ENCODE data around the gene TMED3. TPM values are rescaled to one million over a fixed set of nuclear protein-coding genes. Genes with fewer than 3 reads are reported as not detected.

Gene TMED3
- total RNA-seq, 1 experiment from 2014 or later = 58.6 TPM

DNA sequence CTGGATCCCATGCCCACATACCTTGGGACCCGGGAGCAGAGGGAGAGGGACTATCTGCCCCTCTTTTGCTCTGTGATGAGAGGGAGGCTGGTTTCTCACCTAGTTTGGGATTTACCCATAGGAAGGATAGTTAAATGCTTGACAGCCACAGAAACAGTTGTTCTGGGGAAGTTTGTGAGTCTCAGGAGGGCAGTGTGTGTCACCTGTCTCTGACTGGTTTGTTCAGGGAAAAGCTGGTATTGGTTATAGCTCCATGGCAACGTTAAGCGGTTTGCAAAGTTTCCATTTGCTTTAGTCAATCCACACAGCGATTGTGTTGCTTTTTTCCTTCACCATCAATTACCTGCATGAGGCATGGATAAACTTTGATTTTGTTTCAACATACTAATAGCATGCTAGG lies 3.7 kb upstream of the TMED3 start:
- BruUV-seq (replicated peaks) = no TSS peak
- Histone ChIP-seq H3K9me3 (ENCODE audit: insufficient read depth, low read depth) (no peaks in the 10 kb centered on the region), H3K79me2 (ENCODE audit: low read depth) (peaks cover 12% of the 10 kb centered on the region), H3K4me2 (no peak overlapping the region), H3F3A (ENCODE audit: insufficient read depth, low read depth) (0 out of 2 replicates have a peak, but pooled peaks cover 8% of the 10 kb centered on the region), H2AFZ (no peak overlapping the region), H3K36me3 (ENCODE audit: low read depth) (no peaks in the 10 kb centered on the region), H3K9me2 (ENCODE audit: insufficient read depth) (no peaks in the 10 kb centered on the region), H3K4me3 (no peak overlapping the region), H3K27me3 (ENCODE audit: insufficient read depth, low read depth) (peaks cover 35% of the 10 kb centered on the region), H3K4me1 (replicated peaks; ENCODE audit: insufficient read depth) (no peaks in the 10 kb centered on the region), H3K27ac (no peak overlapping the region), H4K20me1 (ENCODE audit: insufficient read depth) (no peaks in the 10 kb centered on the region)
- CTCF ChIA-PET = no interaction called here
- DNase-seq = no peak
- POLR2A ChIA-PET (ENCODE audit: unreplicated experiment) = no interaction called here
- no peak for TF ChIP-seq EZH2 (IDR thresholded peaks at IDR 0.05; ENCODE audit: low read depth)
- TF ChIP-seq, protein P1, sequence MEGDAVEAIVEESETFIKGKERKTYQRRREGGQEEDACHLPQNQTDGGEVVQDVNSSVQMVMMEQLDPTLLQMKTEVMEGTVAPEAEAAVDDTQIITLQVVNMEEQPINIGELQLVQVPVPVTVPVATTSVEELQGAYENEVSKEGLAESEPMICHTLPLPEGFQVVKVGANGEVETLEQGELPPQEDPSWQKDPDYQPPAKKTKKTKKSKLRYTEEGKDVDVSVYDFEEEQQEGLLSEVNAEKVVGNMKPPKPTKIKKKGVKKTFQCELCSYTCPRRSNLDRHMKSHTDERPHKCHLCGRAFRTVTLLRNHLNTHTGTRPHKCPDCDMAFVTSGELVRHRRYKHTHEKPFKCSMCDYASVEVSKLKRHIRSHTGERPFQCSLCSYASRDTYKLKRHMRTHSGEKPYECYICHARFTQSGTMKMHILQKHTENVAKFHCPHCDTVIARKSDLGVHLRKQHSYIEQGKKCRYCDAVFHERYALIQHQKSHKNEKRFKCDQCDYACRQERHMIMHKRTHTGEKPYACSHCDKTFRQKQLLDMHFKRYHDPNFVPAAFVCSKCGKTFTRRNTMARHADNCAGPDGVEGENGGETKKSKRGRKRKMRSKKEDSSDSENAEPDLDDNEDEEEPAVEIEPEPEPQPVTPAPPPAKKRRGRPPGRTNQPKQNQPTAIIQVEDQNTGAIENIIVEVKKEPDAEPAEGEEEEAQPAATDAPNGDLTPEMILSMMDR (conservative IDR thresholded peaks at IDR 0.05) = no peak
- intact Hi-C loops (cut with micrococcal nuclease; ENCODE audit: unreplicated experiment) = no loop called here

DNA sequence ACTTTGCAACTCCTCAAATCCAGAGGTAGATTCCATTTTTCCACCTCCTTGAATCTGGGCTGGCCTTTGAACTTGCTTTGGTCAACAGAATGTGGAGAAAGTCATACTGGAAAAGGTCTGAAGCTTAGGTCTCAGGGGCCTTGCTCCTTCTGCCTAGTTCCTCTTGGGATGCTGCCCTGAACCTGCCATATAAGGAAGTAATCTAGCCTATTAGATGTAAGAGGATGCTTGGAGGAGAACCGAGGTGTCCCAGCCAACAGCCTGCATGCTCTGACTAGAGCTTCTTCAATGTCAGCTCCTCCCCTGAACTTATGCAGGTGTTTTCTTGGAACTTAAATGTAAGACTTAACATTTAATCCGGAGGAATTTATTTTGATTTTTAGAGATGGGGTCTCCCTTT lies 2.0 kb upstream of the TMED3 start:
- Histone ChIP-seq H3K4me3 (no peak overlapping the region), H3K27me3 (ENCODE audit: insufficient read depth, low read depth) (peaks cover 27% of the 10 kb centered on the region)
- no peak for TF ChIP-seq EZH2 (IDR thresholded peaks at IDR 0.05; ENCODE audit: low read depth)
- TF ChIP-seq, protein P1 (conservative IDR thresholded peaks at IDR 0.05) = no peak

DNA sequence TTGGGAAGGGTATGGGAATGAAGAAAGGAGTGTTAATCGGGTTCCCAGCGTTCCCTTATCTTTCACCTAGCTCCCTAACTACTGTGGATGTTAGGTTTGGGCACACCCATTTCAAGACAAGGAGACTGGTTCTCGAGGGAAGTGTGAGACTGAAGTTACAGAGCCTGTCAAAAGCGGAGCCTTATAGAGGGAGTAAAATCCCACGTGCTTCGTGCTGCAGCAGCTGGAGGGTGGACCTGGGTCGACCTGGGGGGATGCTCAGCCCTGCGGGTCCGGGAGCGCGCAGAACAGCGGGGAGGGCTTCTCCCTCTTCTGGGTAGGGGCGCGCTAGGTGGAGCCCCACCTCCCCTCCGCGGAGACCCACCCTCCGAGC lies 314 bp upstream of the TMED3 start:
- BruUV-seq (replicated peaks) = no TSS peak

More for the DNA sequence above, 2.0 kb upstream of the TMED3 start:
- peaks cover 9% of the 10 kb centered on the region; the same call in 1 of the 2 replicates for H3K36me3 ChIP-seq (ENCODE audit: low read depth)
- DNase-seq = no peak
- POLR2A ChIA-PET (ENCODE audit: unreplicated experiment) = interaction anchor here (0.7 kb wide), 1 partner anchor 426 kb away, joined by 4 read pairs; no protein-coding TSS in a partner anchor
- no peaks in the 10 kb centered on the region for H3K9me3 ChIP-seq (ENCODE audit: insufficient read depth, low read depth)
- H3K4me2 ChIP-seq = no peak overlapping the region
- BruUV-seq (replicated peaks) = no TSS peak
- no peaks in the 10 kb centered on the region for H4K20me1 ChIP-seq (ENCODE audit: insufficient read depth)
- CTCF ChIA-PET = interaction anchor here (0.6 kb wide), 1 partner anchor 367 kb away, joined by 6 read pairs; no protein-coding TSS in a partner anchor
- intact Hi-C loops (cut with micrococcal nuclease; ENCODE audit: unreplicated experiment) = no loop called here
- H3K27ac ChIP-seq = no peak overlapping the region
- peaks cover 16% of the 10 kb centered on the region for H3K4me1 ChIP-seq (replicated peaks; ENCODE audit: insufficient read depth)
- peaks cover 28% of the 10 kb centered on the region for H3K79me2 ChIP-seq (ENCODE audit: low read depth)
- H2AFZ ChIP-seq = no peak overlapping the region
- peaks cover 14% of the 10 kb centered on the region; the same call in 1 of the 2 replicates for H3F3A ChIP-seq (ENCODE audit: insufficient read depth, low read depth)
- no peaks in the 10 kb centered on the region for H3K9me2 ChIP-seq (ENCODE audit: insufficient read depth)

More for the DNA sequence above, 314 bp upstream of the TMED3 start:
- no peaks in the 10 kb centered on the region; the same call in 1 of the 2 replicates for H3K9me3 ChIP-seq (ENCODE audit: insufficient read depth, low read depth)
- H3K9me2 ChIP-seq (ENCODE audit: insufficient read depth) = no peaks in the 10 kb centered on the region
- H3K4me3 ChIP-seq = peak overlapping the region; percentile 76; the same call in 1 of the 2 replicates
- CTCF ChIA-PET = interaction anchor here (0.6 to 0.7 kb wide), 2 partner anchors 13 to 115 kb away, joined by 3 to 4 read pairs; no protein-coding TSS in a partner anchor
- peak overlapping the region; percentile 84 for H3K4me2 ChIP-seq
- peaks cover 23% of the 10 kb centered on the region; the same call in 1 of the 2 replicates for H3F3A ChIP-seq (ENCODE audit: insufficient read depth, low read depth)
- H4K20me1 ChIP-seq (ENCODE audit: insufficient read depth) = 0 out of 2 replicates have a peak, but pooled peaks cover under 1% of the 10 kb centered on the region
- DNase-seq = no peak
- no peak for TF ChIP-seq EZH2 (IDR thresholded peaks at IDR 0.05; ENCODE audit: low read depth)
- TF ChIP-seq, protein P1 (conservative IDR thresholded peaks at IDR 0.05) = no peak
- intact Hi-C loops (cut with micrococcal nuclease; ENCODE audit: unreplicated experiment) = no loop called here
- no peak overlapping the region for H3K27ac ChIP-seq
- H3K4me1 ChIP-seq (replicated peaks; ENCODE audit: insufficient read depth) = peaks cover 33% of the 10 kb centered on the region
- POLR2A ChIA-PET (ENCODE audit: unreplicated experiment) = interaction anchor here (0.6 to 0.7 kb wide), 2 partner anchors 250 to 429 kb away, joined by 4 to 9 read pairs; no protein-coding TSS in a partner anchor
- H3K36me3 ChIP-seq (ENCODE audit: low read depth) = peaks cover 18% of the 10 kb centered on the region
- H3K79me2 ChIP-seq (ENCODE audit: low read depth) = peaks cover 36% of the 10 kb centered on the region
- H3K27me3 ChIP-seq (ENCODE audit: insufficient read depth, low read depth) = peaks cover 13% of the 10 kb centered on the region; the same call in 1 of the 2 replicates
- H2AFZ ChIP-seq = peak overlapping the region; percentile 86

All from PC-9 (cell line).